Measurements from ENCODE around the gene PRRG2. TPM values are rescaled to one million over a fixed set of nuclear protein-coding genes. Genes with fewer than 3 reads are reported as not detected.

PRRG2 gene
- total RNA-seq, 3 donors from 2014 or later, result 0.32 to 16.1 (median 10.2) TPM

DNA sequence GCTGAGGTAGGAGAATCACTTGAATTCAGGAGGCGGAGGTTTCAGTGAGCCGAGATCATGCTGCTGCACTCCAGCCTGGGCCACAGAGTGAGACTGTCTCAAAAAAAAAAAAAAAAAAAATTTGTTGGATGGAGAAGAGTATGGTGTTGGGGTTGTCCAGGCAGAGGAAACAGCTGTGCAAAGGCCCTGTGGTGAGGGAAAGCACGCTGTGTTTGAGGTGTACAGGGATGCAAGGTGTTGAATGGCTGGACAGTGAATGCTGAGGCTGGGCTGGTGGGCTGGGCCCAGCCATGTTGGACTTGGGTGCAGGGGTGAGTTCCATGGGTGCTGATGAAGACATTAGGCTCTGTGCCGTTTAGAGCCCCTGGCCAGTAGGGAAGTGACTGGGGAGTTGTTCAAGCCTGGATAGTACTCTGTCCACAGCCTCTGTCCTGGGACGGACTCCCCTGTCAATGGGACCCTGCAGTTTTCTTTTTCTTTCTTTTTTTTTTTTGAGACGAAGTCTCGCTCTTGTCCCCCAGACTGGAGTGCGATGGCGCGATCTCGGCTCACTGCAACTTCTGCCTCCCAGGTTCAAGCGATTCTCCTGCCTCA is 28.5 kb downstream of the PRRG2 start:
- DNase-seq (ENCODE audit: low spot score in 2 of 2), result no peak
- no peaks in the 10 kb centered on the region for H3K9me3 ChIP-seq
- no peak overlapping the region for H3K4me3 ChIP-seq
- H3K4me1 ChIP-seq, result no peaks in the 10 kb centered on the region
- H3K27ac ChIP-seq, result no peak overlapping the region
- H3K36me3 ChIP-seq, result no peaks in the 10 kb centered on the region
- TF ChIP-seq, protein P1, sequence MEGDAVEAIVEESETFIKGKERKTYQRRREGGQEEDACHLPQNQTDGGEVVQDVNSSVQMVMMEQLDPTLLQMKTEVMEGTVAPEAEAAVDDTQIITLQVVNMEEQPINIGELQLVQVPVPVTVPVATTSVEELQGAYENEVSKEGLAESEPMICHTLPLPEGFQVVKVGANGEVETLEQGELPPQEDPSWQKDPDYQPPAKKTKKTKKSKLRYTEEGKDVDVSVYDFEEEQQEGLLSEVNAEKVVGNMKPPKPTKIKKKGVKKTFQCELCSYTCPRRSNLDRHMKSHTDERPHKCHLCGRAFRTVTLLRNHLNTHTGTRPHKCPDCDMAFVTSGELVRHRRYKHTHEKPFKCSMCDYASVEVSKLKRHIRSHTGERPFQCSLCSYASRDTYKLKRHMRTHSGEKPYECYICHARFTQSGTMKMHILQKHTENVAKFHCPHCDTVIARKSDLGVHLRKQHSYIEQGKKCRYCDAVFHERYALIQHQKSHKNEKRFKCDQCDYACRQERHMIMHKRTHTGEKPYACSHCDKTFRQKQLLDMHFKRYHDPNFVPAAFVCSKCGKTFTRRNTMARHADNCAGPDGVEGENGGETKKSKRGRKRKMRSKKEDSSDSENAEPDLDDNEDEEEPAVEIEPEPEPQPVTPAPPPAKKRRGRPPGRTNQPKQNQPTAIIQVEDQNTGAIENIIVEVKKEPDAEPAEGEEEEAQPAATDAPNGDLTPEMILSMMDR (IDR thresholded peaks at IDR 0.05), result no peak
- TF ChIP-seq POLR2AphosphoS5 (IDR thresholded peaks at IDR 0.05) (no peak), POLR2A (IDR thresholded peaks at IDR 0.05) (no peak)
- H3K27me3 ChIP-seq, result no peaks in the 10 kb centered on the region
- intact Hi-C loops (cut with DNase I; ENCODE audit: low total_unique reads), result loop anchor here (10.0 kb wide), 1 partner anchor 1215 kb away; the partner anchor contains the start of genes GRIN2D and KDELR1

DNA sequence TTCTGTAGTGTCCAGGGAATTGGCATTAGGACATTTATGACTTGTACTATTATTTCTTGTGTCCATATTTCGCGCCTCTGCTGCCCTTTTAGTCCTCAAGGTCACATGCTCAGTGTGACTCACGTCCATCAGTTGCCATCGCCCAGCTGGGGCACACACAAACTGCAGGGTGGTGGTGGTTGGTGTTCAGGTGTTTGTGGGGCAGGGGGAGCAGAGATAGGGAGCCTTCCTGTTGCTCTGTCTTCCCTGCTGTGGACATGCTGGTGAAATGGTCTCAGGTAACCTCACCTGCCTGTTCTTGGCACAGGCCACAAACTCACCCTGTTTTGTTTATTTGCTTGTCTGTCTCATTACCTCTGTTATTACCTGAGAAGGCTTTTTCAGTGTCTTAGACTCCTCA is 32.3 kb downstream of the PRRG2 start:
- Histone ChIP-seq H3K4me1 (no peaks in the 10 kb centered on the region), H3K27ac (peak overlapping the region in 1 of 2 donors; percentile 35), H3K9me3 (peaks cover 0 to 3% of the 10 kb centered on the region in 2 donors), H3K4me3 (no peak overlapping the region), H3K27me3 (no peaks in the 10 kb centered on the region), H3K36me3 (peaks cover 7% of the 10 kb centered on the region)
- DNase-seq (ENCODE audit: low spot score in 2 of 2), result no peak
- intact Hi-C loops (cut with DNase I; ENCODE audit: low total_unique reads), result no loop called here
- TF ChIP-seq POLR2AphosphoS5 (IDR thresholded peaks at IDR 0.05) (no peak), POLR2A (IDR thresholded peaks at IDR 0.05) (no peak)
- TF ChIP-seq, protein P1 (IDR thresholded peaks at IDR 0.05), result no peak

DNA sequence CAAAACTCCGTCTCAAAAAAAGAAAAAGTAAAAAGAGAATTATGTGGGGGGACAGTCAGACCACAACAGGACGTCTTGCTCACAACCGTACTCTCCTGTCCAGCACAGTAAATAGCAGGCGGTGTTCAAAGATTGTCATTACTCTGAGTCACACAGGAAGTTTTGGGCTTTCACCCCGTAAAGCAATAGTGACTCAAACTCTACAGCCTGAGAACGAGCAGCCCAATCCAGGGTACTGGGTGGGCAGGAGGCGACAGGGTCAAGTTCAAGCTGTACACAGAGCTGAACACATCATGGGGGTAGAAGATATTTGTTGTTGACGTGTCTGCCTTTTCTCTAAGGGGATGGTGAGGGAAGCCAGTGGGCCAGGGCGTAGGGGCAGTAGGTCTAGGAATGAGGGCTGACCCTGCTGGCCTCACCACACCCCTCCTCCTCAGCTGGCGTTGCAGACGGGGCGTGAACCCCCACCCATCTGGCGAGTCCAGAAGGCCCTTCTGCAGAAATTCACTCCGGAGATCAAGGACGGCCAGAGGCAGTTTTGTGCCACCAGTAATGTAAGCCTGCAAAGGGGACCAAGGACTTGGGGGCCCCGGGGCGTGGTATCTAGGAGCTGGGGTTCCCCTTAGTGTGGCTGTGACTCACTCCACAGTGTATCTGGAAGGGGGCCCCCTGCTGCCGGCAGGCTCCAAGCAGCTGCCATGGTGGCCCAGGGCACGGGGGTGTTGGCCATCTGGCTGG is 33.1 kb downstream of the PRRG2 start:
- intact Hi-C loops (cut with DNase I; ENCODE audit: low total_unique reads), result no loop called here
- Histone ChIP-seq H3K27ac (peak overlapping the region in 1 of 2 donors; percentile 20), H3K27me3 (no peaks in the 10 kb centered on the region)

DNA sequence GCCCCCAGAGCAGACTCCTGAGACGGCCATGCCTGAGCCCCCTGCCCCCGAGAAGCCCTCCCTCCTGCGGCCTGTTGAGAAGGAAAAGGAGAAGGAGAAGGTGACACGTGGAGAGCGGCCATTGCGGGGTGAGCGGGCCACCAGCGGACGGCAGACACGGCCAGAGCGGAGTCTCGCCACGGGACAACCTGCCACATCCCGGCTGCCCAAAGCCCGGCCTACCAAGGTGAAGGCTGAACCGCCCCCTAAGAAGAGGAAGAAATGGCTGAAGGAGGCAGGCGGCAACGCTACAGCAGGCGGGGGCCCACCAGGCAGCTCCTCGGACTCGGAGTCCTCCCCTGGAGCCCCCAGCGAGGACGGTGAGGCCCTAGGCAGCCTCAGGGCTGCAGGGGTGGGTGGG is 34.7 kb downstream of the PRRG2 start:
- Histone ChIP-seq H3K4me1 (no peaks in the 10 kb centered on the region), H3K27me3 (no peaks in the 10 kb centered on the region), H3K27ac (no peak overlapping the region), H3K4me3 (no peak overlapping the region), H3K36me3 (peaks cover 7% of the 10 kb centered on the region), H3K9me3 (peaks cover 0 to 3% of the 10 kb centered on the region in 2 donors)
- no peak for TF ChIP-seq POLR2AphosphoS5 (IDR thresholded peaks at IDR 0.05)
- no peak for TF ChIP-seq POLR2A (IDR thresholded peaks at IDR 0.05)
- TF ChIP-seq, protein P1 (IDR thresholded peaks at IDR 0.05), result no peak
- DNase-seq (ENCODE audit: low spot score in 2 of 2), result no peak
- intact Hi-C loops (cut with DNase I; ENCODE audit: low total_unique reads), result no loop called here

More for the DNA sequence above, 33.1 kb downstream of the PRRG2 start:
- Histone ChIP-seq H3K9me3 (peaks cover 0 to 3% of the 10 kb centered on the region in 2 donors), H3K4me3 (no peak overlapping the region), H3K4me1 (no peaks in the 10 kb centered on the region), H3K36me3 (peaks cover 7% of the 10 kb centered on the region)
- no peak for DNase-seq (ENCODE audit: low spot score in 2 of 2)
- TF ChIP-seq POLR2A (IDR thresholded peaks at IDR 0.05) (no peak), POLR2AphosphoS5 (IDR thresholded peaks at IDR 0.05) (no peak)
- TF ChIP-seq, protein P1 (IDR thresholded peaks at IDR 0.05), result no peak

DNA sequence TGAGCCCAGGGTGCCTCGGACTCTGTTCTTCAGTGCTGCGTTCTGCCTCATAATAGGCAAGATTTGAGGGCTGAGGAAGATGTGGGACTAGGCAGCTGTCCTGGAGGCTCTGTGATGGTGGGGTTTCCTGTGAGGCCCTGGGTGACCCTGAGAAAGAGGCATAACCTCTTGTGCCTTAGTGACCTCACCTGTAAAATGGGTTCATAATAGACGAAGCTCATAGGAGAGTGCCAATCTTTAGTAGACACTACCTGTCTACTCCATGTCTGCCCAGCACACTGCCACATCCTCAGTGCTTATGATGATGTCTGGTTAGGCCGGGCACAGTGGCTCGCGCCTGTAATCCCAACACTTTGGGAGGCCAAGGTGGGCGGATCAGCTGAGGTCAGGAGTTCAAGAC is 35.4 kb downstream of the PRRG2 start:
- no peak for DNase-seq (ENCODE audit: low spot score in 2 of 2)
- no peak overlapping the region for H3K27ac ChIP-seq
- H3K27me3 ChIP-seq, result no peaks in the 10 kb centered on the region
- intact Hi-C loops (cut with DNase I; ENCODE audit: low total_unique reads), result no loop called here
- peaks cover 0 to 3% of the 10 kb centered on the region in 2 donors for H3K9me3 ChIP-seq
- no peak overlapping the region for H3K4me3 ChIP-seq
- peaks cover 7% of the 10 kb centered on the region for H3K36me3 ChIP-seq
- no peaks in the 10 kb centered on the region for H3K4me1 ChIP-seq
- no peak for TF ChIP-seq POLR2A (IDR thresholded peaks at IDR 0.05)
- TF ChIP-seq, protein P1 (IDR thresholded peaks at IDR 0.05), result no peak
- TF ChIP-seq POLR2AphosphoS5 (IDR thresholded peaks at IDR 0.05), result no peak
